CD14-positive monocyte (primary cell): Measurements from ENCODE around the gene CSTPP1. TPM values are rescaled to one million over a fixed set of nuclear protein-coding genes. Genes with fewer than 3 reads are reported as not detected.
"Not testable (repeated sequence)": the region's sequence is repeated elsewhere in the genome, so short reads cannot be mapped to it uniquely, and the experiment has no call there.

ENCODE experiments used
- DNase-seq, 3 donors: peaks; one replicate each; pipeline ENCODE4 v3.0.0-alpha.2; 2011 to 2022
- H2AFZ ChIP-seq: 2 replicates; pipeline ENCODE4 v1.6.0; 2012; ENCODE audit warnings: mild to moderate bottlenecking, low read depth, low read length, inconsistent platforms; ENCODE audit not compliant: insufficient read depth, poor library complexity, severe bottlenecking
- H3K27ac ChIP-seq, 2 donors: 1 replicate in 1 of 2; 2 replicates in 1 of 2; pipeline ENCODE4 v1.5.1; 2012 to 2013; ENCODE audit warnings: low read length in 2 of 2, control low read depth in 1 of 2, inconsistent platforms in 1 of 2, low read depth in 1 of 2, mild to moderate bottlenecking in 1 of 2
- H3K27me3 ChIP-seq, 2 donors: one replicate each; pipeline versions ENCODE4 v1.6.0 to v1.6.1; 2011 to 2013; ENCODE audit warnings: low read length in 2 of 2; ENCODE audit not compliant: control insufficient read depth in 2 of 2, insufficient read depth in 2 of 2
- H3K36me3 ChIP-seq, 2 donors: replicated peaks in 1 of 2; 1 replicate in 1 of 2; 2 replicates in 1 of 2; pipeline versions ENCODE4 v1.5.1 to v1.6.1; 2012 to 2013; ENCODE audit warnings: low read length in 2 of 2, control low read depth in 1 of 2, inconsistent platforms in 1 of 2, mild to moderate bottlenecking in 1 of 2; ENCODE audit not compliant: insufficient read depth in 2 of 2, control insufficient read depth in 1 of 2
- H3K4me1 ChIP-seq, 2 donors: 1 replicate in 1 of 2; 2 replicates in 1 of 2; pipeline versions ENCODE4 v1.5.1 to v1.6.1; 2012 to 2013; ENCODE audit warnings: low read length in 2 of 2, control low read depth in 1 of 2, inconsistent platforms in 1 of 2, mild to moderate bottlenecking in 1 of 2, moderate library complexity in 1 of 2; ENCODE audit not compliant: insufficient read depth in 2 of 2, control insufficient read depth in 1 of 2
- H3K4me2 ChIP-seq: replicated peaks from 2 replicates; pipeline ENCODE3; 2012; ENCODE audit warnings: low read length, moderate library complexity, mild to moderate bottlenecking; ENCODE audit not compliant: poor library complexity, severe bottlenecking; ENCODE audit errors: extremely low read depth
- H3K4me3 ChIP-seq, 3 experiments: fragments of 200-600 bp in 1 of 3; sonication (generic) in 1 of 3; replicated peaks in 1 of 3; 1 replicate in 2 of 3; 2 replicates in 1 of 3; pipeline ENCODE4 v1.5.1; 2011 to 2013; ENCODE audit warnings: low read length in 3 of 3, mild to moderate bottlenecking in 3 of 3, control low read depth in 2 of 3, low read depth in 2 of 3, inconsistent platforms in 1 of 3, moderate library complexity in 1 of 3
- H3K79me2 ChIP-seq: 2 replicates; pipeline ENCODE4 v1.6.0; 2012; ENCODE audit warnings: mild to moderate bottlenecking, control low read depth, inconsistent platforms, low read length, moderate library complexity; ENCODE audit not compliant: insufficient read depth
- H3K9ac ChIP-seq: 2 replicates; pipeline ENCODE4 v1.6.0; 2017; ENCODE audit warnings: low read length, mild to moderate bottlenecking; ENCODE audit not compliant: insufficient read depth, poor library complexity, severe bottlenecking
- H3K9me3 ChIP-seq, 2 donors: replicated peaks in 1 of 2; 1 replicate in 1 of 2; 2 replicates in 1 of 2; pipeline versions ENCODE4 v1.5.1 to v1.6.1; 2012 to 2013; ENCODE audit warnings: low read length in 2 of 2, control low read depth in 1 of 2; ENCODE audit not compliant: control insufficient read depth in 1 of 2, insufficient read depth in 1 of 2
- H4K20me1 ChIP-seq: 2 replicates; pipeline ENCODE4 v1.6.0; 2012; ENCODE audit warnings: mild to moderate bottlenecking, low read length, control low read depth, moderate library complexity; ENCODE audit not compliant: insufficient read depth
- H3K27ac Mint-ChIP-seq, 7 donors: one replicate each; pipeline ENCODE4 v1.8.0; 2020; ENCODE audit warnings: mild to moderate bottlenecking in 7 of 7, mixed read lengths in 7 of 7, moderate library complexity in 6 of 7, inconsistent platforms in 2 of 7
- H3K27me3 Mint-ChIP-seq, 3 donors: one replicate each; pipeline ENCODE4 v1.8.0; 2021 to 2022; ENCODE audit warnings: low read depth in 3 of 3, mild to moderate bottlenecking in 3 of 3, mixed read lengths in 3 of 3, moderate library complexity in 3 of 3, inconsistent platforms in 1 of 3
- H3K36me3 Mint-ChIP-seq, 2 donors: one replicate each; pipeline ENCODE4 v1.8.0; 2020; ENCODE audit warnings: mixed read lengths in 2 of 2, inconsistent platforms in 1 of 2, mild to moderate bottlenecking in 1 of 2
- H3K4me1 Mint-ChIP-seq: one replicate; pipeline ENCODE4 v1.8.0; 2020; ENCODE audit warnings: mild to moderate bottlenecking, mixed read lengths
- H3K4me3 Mint-ChIP-seq, 2 donors: one replicate each; pipeline ENCODE4 v1.8.0; 2020; ENCODE audit warnings: mild to moderate bottlenecking in 2 of 2, mixed read lengths in 2 of 2, moderate library complexity in 1 of 2
- H3K9me3 Mint-ChIP-seq, 7 donors: one replicate each; pipeline ENCODE4 v1.8.0; 2020 to 2022; ENCODE audit warnings: mixed read lengths in 7 of 7, mild to moderate bottlenecking in 6 of 7, moderate library complexity in 6 of 7, inconsistent platforms in 2 of 7
- WGBS: methylation state at CpG from one replicate; pipeline ENCODE4 v1.1.5; 2013; ENCODE audit warnings: missing lambda C conversion rate; ENCODE audit not compliant: insufficient coverage; 5-methylcytosine and 5-hydroxymethylcytosine counted together
- intact Hi-C, 2 donors: fragments of 100-400 bp; cut with micrococcal nuclease; formaldehyde crosslinking; loops; one replicate each; pipeline versions ENCODE4 v1.15.0 to v1.15.1; 2023
- polyA plus RNA-seq, 3 donors: library from polyadenylated mRNA; depleted of rRNA in 1 of 3; unstranded in 2 of 3; stranded (reverse) in 1 of 3; fragments of 300-500 nt in 2 of 3; fragments of >200 nt in 1 of 3; fragmentation: Illumina TruSeq in 2 of 3; gene quantifications; 1 replicate in 2 of 3; 2 replicates in 1 of 3; pipeline ENCODE4 v1.2.3, GENCODE V29; 2012 to 2021
- TF ChIP-seq, protein P1 (sequence below): fragments of 200-600 bp; IDR thresholded peaks from one replicate; pipeline ENCODE4 v1.8.0; 2022; ENCODE audit warnings: antibody characterized with exemption, mild to moderate bottlenecking

Gene CSTPP1
- polyA plus RNA-seq, 3 donors = 4.5 to 6.5 (median 5.9) TPM

GRCh38 chr11:47109727-47110246 is 173.2 kb downstream of the CSTPP1 start:
- no peaks in the 10 kb centered on the region for H3K9me3 ChIP-seq
- H3K4me1 Mint-ChIP-seq = no peaks in the 10 kb centered on the region
- TF ChIP-seq, protein P1, sequence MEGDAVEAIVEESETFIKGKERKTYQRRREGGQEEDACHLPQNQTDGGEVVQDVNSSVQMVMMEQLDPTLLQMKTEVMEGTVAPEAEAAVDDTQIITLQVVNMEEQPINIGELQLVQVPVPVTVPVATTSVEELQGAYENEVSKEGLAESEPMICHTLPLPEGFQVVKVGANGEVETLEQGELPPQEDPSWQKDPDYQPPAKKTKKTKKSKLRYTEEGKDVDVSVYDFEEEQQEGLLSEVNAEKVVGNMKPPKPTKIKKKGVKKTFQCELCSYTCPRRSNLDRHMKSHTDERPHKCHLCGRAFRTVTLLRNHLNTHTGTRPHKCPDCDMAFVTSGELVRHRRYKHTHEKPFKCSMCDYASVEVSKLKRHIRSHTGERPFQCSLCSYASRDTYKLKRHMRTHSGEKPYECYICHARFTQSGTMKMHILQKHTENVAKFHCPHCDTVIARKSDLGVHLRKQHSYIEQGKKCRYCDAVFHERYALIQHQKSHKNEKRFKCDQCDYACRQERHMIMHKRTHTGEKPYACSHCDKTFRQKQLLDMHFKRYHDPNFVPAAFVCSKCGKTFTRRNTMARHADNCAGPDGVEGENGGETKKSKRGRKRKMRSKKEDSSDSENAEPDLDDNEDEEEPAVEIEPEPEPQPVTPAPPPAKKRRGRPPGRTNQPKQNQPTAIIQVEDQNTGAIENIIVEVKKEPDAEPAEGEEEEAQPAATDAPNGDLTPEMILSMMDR = no peak
- no peaks in the 10 kb centered on the region for H3K36me3 ChIP-seq
- H3K27me3 ChIP-seq = no peaks in the 10 kb centered on the region
- H3K36me3 Mint-ChIP-seq = no peaks in the 10 kb centered on the region
- no peak overlapping the region for H3K27ac ChIP-seq
- no peak overlapping the region for H3K4me3 ChIP-seq
- no peak for DNase-seq
- H4K20me1 ChIP-seq = no peaks in the 10 kb centered on the region
- no peaks in the 10 kb centered on the region for H3K4me1 ChIP-seq
- H2AFZ ChIP-seq = no peak overlapping the region
- H3K9ac ChIP-seq = no peak overlapping the region
- intact Hi-C loops = no loop called here
- no peaks in the 10 kb centered on the region for H3K79me2 ChIP-seq
- H3K9me3 Mint-ChIP-seq = peaks cover 0 to 5% (median 1%) of the 10 kb centered on the region in 7 donors
- WGBS = 94% methylated on average over 3 of the region's 3 CpGs
- H3K4me2 ChIP-seq = no peak overlapping the region
- H3K4me3 Mint-ChIP-seq = no peak overlapping the region
- H3K27me3 Mint-ChIP-seq = no peaks in the 10 kb centered on the region
- no peak overlapping the region for H3K27ac Mint-ChIP-seq

DNA sequence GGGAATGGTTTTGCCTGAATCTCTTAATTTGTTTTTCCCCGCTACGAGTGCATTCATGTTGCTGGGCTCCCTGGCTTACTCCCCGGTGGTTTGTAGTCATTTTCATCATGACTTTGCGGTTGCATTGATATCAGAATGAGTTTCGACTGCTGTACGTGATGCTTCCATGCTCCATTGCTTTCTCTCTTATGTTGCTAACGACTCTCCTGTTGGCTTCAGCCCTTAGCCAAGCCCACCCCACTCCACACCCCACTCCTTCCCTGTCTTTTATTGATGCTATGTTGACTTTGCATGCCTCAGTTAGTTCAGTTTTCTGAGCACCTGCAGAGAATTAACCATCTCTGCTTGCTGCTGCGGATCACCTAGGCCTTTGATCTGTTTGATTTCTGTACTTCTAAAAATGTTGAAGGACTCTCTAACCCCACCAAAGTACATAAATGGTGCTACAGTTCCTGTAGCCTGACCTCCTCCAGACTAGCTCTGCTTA is 174.8 kb downstream of the CSTPP1 start:
- H3K4me1 Mint-ChIP-seq = no peaks in the 10 kb centered on the region
- Histone ChIP-seq H3K4me2 (no peak overlapping the region), H3K27me3 (no peaks in the 10 kb centered on the region), H2AFZ (no peak overlapping the region), H3K79me2 (no peaks in the 10 kb centered on the region), H3K36me3 (no peaks in the 10 kb centered on the region), H4K20me1 (no peaks in the 10 kb centered on the region), H3K9ac (no peak overlapping the region), H3K4me1 (no peaks in the 10 kb centered on the region), H3K4me3 (no peak overlapping the region), H3K9me3 (no peaks in the 10 kb centered on the region), H3K27ac (no peak overlapping the region)
- peaks cover 0 to under 1% (median 0%) of the 10 kb centered on the region in 3 donors for H3K27me3 Mint-ChIP-seq
- intact Hi-C loops = no loop called here
- peaks cover 0 to 5% (median 1%) of the 10 kb centered on the region in 7 donors for H3K9me3 Mint-ChIP-seq
- no peaks in the 10 kb centered on the region for H3K36me3 Mint-ChIP-seq
- no peak for DNase-seq
- no peak overlapping the region for H3K27ac Mint-ChIP-seq
- WGBS = 97% methylated on average over 7 of the region's 8 CpGs
- no peak overlapping the region for H3K4me3 Mint-ChIP-seq
- TF ChIP-seq, protein P1 = no peak

DNA sequence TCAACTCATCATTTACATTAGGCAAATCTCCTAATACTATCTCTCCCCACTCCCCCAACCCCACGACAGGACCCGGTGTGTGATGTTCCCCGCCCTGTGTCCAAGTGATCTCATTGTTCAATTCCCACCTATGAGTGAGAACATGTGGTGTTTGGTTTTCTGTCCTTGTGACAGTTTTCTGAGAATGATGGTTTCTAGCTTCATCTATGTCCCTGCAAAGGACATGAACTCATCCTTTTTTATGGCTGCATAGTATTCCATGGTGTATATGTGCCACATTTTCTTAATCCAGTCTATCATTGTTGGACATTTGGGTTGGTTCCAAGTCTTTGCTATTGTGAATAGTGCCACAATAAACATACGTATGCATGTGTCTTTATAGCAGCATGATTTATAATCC is 176.4 kb downstream of the CSTPP1 start:
- H3K27ac ChIP-seq, H3K4me3 ChIP-seq, H3K36me3 ChIP-seq, H3K27me3 ChIP-seq, H3K4me3 Mint-ChIP-seq, H3K4me2 ChIP-seq, H3K4me1 ChIP-seq, H3K9me3 ChIP-seq, H3K9ac ChIP-seq, H3K9me3 Mint-ChIP-seq, H4K20me1 ChIP-seq, H3K79me2 ChIP-seq, H2AFZ ChIP-seq, H3K27me3 Mint-ChIP-seq, H3K27ac Mint-ChIP-seq, H3K4me1 Mint-ChIP-seq, intact Hi-C loops, DNase-seq, H3K36me3 Mint-ChIP-seq: not testable (repeated sequence)
- no CpG with 5 or more reads among the region's 4 CpGs for WGBS
